H9 (cell line): Measurements from ENCODE around the gene AFAP1L2. TPM values are rescaled to one million over a fixed set of nuclear protein-coding genes. Genes with fewer than 3 reads are reported as not detected.
"Not testable (repeated sequence)": the region's sequence is repeated elsewhere in the genome, so short reads cannot be mapped to it uniquely, and the experiment has no call there.

ENCODE experiments used
- DNase-seq: peaks from one replicate; pipeline ENCODE4 v3.0.0-alpha.2; 2017
- H2AFZ ChIP-seq: one replicate; pipeline ENCODE4 v1.6.1; 2013; ENCODE audit warnings: mild to moderate bottlenecking, low read length, control low read depth, moderate library complexity
- H2AK5ac ChIP-seq: 2 replicates; pipeline ENCODE4 v1.6.1; 2013; ENCODE audit warnings: low read length, control low read depth, mixed read lengths; ENCODE audit not compliant: insufficient read length
- H2BK120ac ChIP-seq: one replicate; pipeline ENCODE4 v1.6.1; 2013; ENCODE audit warnings: low read depth, mild to moderate bottlenecking, low read length, control low read depth, inconsistent platforms; ENCODE audit not compliant: poor library complexity, severe bottlenecking
- H2BK12ac ChIP-seq: 2 replicates; pipeline ENCODE4 v1.6.1; 2013; ENCODE audit warnings: low read length, control low read depth, mixed read lengths, low read depth; ENCODE audit not compliant: insufficient read length
- H2BK15ac ChIP-seq: 2 replicates; pipeline ENCODE4 v1.6.1; 2013; ENCODE audit warnings: low read depth, low read length, control low read depth
- H2BK20ac ChIP-seq: one replicate; pipeline ENCODE4 v1.6.1; 2013; ENCODE audit warnings: low read depth, mild to moderate bottlenecking, low read length, control low read depth, inconsistent platforms; ENCODE audit not compliant: poor library complexity, severe bottlenecking
- H2BK5ac ChIP-seq: 2 replicates; pipeline ENCODE4 v1.6.1; 2013; ENCODE audit warnings: low read length, control low read depth, mixed read lengths; ENCODE audit not compliant: insufficient read length
- H3K14ac ChIP-seq: 2 replicates; pipeline ENCODE4 v1.6.1; 2013; ENCODE audit warnings: low read length, control low read depth; ENCODE audit not compliant: insufficient read depth
- H3K18ac ChIP-seq: 2 replicates; pipeline ENCODE4 v1.6.1; 2013; ENCODE audit warnings: low read depth, mild to moderate bottlenecking, mixed read lengths, low read length, control low read depth; ENCODE audit not compliant: insufficient read length
- H3K23ac ChIP-seq: 2 replicates; pipeline ENCODE4 v1.6.1; 2013; ENCODE audit warnings: low read length, control low read depth, mixed read lengths, low read depth; ENCODE audit not compliant: insufficient read length
- H3K23me2 ChIP-seq: 2 replicates; pipeline ENCODE4 v1.6.1; 2013; ENCODE audit warnings: low read depth, mild to moderate bottlenecking, mixed read lengths, low read length, control low read depth; ENCODE audit not compliant: insufficient read length, poor library complexity, severe bottlenecking
- H3K27ac ChIP-seq: 2 replicates; pipeline ENCODE4 v1.5.1; 2013; ENCODE audit warnings: low read length, control low read depth, mixed read lengths, low read depth; ENCODE audit not compliant: insufficient read length
- H3K27me3 ChIP-seq: 2 replicates; pipeline ENCODE4 v1.6.1; 2013; ENCODE audit warnings: low read length, control low read depth, inconsistent platforms; ENCODE audit not compliant: insufficient read depth
- H3K4ac ChIP-seq: 2 replicates; pipeline ENCODE4 v1.6.1; 2013; ENCODE audit warnings: low read depth, mild to moderate bottlenecking, control low read depth, inconsistent platforms, low read length, moderate library complexity
- H3K4me1 ChIP-seq: 2 replicates; pipeline ENCODE4 v1.6.1; 2013; ENCODE audit warnings: low read length, control low read depth, inconsistent platforms; ENCODE audit not compliant: insufficient read depth
- H3K4me2 ChIP-seq: 2 replicates; pipeline ENCODE4 v1.6.1; 2013; ENCODE audit warnings: low read length, control low read depth, mixed read lengths; ENCODE audit not compliant: insufficient read length, insufficient read depth
- H3K56ac ChIP-seq: 2 replicates; pipeline ENCODE4 v1.6.1; 2013; ENCODE audit warnings: low read depth, mild to moderate bottlenecking, mixed read lengths, low read length, control low read depth; ENCODE audit not compliant: insufficient read length
- H3K79me1 ChIP-seq: 2 replicates; pipeline ENCODE4 v1.6.1; 2013; ENCODE audit warnings: low read depth, mild to moderate bottlenecking, moderate library complexity, low read length, control low read depth, inconsistent platforms; ENCODE audit not compliant: insufficient read depth, poor library complexity, severe bottlenecking
- H3K79me2 ChIP-seq: 2 replicates; pipeline ENCODE4 v1.6.1; 2013; ENCODE audit warnings: low read length, control low read depth, inconsistent platforms; ENCODE audit not compliant: insufficient read depth
- H3K9ac ChIP-seq: 2 replicates; pipeline ENCODE4 v1.6.1; 2013; ENCODE audit warnings: low read length, control low read depth, mixed read lengths; ENCODE audit not compliant: insufficient read length; ENCODE audit errors: extremely low read depth
- H3K9me3 ChIP-seq: one replicate; pipeline ENCODE4 v1.6.1; 2013; ENCODE audit warnings: low read depth, low read length, inconsistent platforms; ENCODE audit not compliant: control insufficient read depth
- H3T11ph ChIP-seq: one replicate; pipeline ENCODE4 v1.6.1; 2013; ENCODE audit warnings: mild to moderate bottlenecking, low read length, control low read depth, inconsistent platforms
- H4K20me1 ChIP-seq: one replicate; pipeline ENCODE4 v1.6.1; 2013; ENCODE audit not compliant: control insufficient read depth, insufficient read length, insufficient read depth
- H4K5ac ChIP-seq: 2 replicates; pipeline ENCODE4 v1.6.1; 2013; ENCODE audit warnings: low read depth, mild to moderate bottlenecking, mixed read lengths, low read length, control low read depth; ENCODE audit not compliant: insufficient read length
- H4K8ac ChIP-seq: replicated peaks from 2 replicates; pipeline ENCODE4 v1.6.1; 2013; ENCODE audit warnings: low read length, control low read depth, mixed read lengths, low read depth; ENCODE audit not compliant: insufficient read length
- H4K91ac ChIP-seq: 2 replicates; pipeline ENCODE4 v1.6.1; 2013; ENCODE audit warnings: low read depth, mild to moderate bottlenecking, moderate library complexity, mixed read lengths, low read length, control low read depth; ENCODE audit not compliant: insufficient read length
- H3K27ac Mint-ChIP-seq, 3 experiments: 2 replicates in 2 of 3; 3 replicates in 1 of 3; pipeline ENCODE4 v1.8.0; 2020 to 2021; ENCODE audit warnings: mixed read lengths in 3 of 3, mild to moderate bottlenecking in 1 of 3, moderate library complexity in 1 of 3
- H3K27me3 Mint-ChIP-seq: 2 replicates; pipeline ENCODE4 v1.8.0; 2021; ENCODE audit warnings: low read depth, mild to moderate bottlenecking, moderate library complexity, mixed read lengths
- H3K36me3 Mint-ChIP-seq, 3 experiments: 2 replicates in 2 of 3; 3 replicates in 1 of 3; pipeline ENCODE4 v1.8.0; 2020 to 2021; ENCODE audit warnings: low read depth in 3 of 3, mixed read lengths in 3 of 3; ENCODE audit not compliant: insufficient read depth in 1 of 3
- H3K4me1 Mint-ChIP-seq, 2 experiments: 2 replicates each; pipeline ENCODE4 v1.8.0; 2020; ENCODE audit warnings: mixed read lengths in 2 of 2
- H3K4me3 Mint-ChIP-seq, 2 experiments: 2 replicates in 1 of 2; 3 replicates in 1 of 2; pipeline ENCODE4 v1.8.0; 2020 to 2021; ENCODE audit warnings: mild to moderate bottlenecking in 2 of 2, mixed read lengths in 2 of 2, moderate library complexity in 1 of 2
- H3K9me3 Mint-ChIP-seq, 2 experiments: 2 replicates in 1 of 2; 3 replicates in 1 of 2; pipeline ENCODE4 v1.8.0; 2020; ENCODE audit warnings: mild to moderate bottlenecking in 2 of 2, mixed read lengths in 2 of 2, moderate library complexity in 1 of 2
- WGBS: extraction: QIAGEN DNeasy Blood & Tissue Kit; methylation state at CpG from one replicate; pipeline ENCODE4 v1.1.7; 2013; ENCODE audit warnings: missing lambda C conversion rate, low lambda C conversion rate, mixed read lengths; ENCODE audit not compliant: insufficient read length; ENCODE audit errors: extremely low coverage; 5-methylcytosine and 5-hydroxymethylcytosine counted together
- total RNA-seq: library from RNA; stranded (reverse); gene quantifications from 2 replicates; pipeline ENCODE4 v1.2.1, GENCODE V29; 2021
- TF ChIP-seq, protein P1 (sequence below): fragments of 200-600 bp; sonication (generic); conservative IDR thresholded peaks from 3 replicates; pipeline ENCODE4 v1.8.0; 2021; ENCODE audit warnings: antibody characterized with exemption, mild to moderate bottlenecking

AFAP1L2 gene
- total RNA-seq, 1 experiment from 2014 or later: 0.77 TPM

DNA sequence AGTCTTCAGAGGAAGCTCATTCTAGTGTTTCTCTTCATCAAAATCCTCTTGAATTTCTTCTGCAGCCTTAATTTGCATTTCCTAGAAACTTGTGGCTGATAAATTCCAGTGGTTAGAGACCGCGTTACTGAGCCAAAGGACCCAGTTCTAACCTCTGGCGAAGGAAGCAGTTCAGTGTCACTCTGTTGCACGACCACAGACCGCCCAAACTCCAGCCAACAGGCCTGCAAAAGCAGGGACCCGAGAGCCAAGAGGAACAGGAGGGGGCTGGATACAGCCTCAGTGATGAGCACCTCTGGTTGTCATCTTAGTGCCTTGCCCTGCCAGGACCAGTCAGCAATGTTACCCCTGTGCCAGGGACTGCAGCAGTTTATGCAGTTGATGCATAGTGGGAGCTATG, 70.0 kb downstream of the AFAP1L2 start:
- TF ChIP-seq, protein P1, sequence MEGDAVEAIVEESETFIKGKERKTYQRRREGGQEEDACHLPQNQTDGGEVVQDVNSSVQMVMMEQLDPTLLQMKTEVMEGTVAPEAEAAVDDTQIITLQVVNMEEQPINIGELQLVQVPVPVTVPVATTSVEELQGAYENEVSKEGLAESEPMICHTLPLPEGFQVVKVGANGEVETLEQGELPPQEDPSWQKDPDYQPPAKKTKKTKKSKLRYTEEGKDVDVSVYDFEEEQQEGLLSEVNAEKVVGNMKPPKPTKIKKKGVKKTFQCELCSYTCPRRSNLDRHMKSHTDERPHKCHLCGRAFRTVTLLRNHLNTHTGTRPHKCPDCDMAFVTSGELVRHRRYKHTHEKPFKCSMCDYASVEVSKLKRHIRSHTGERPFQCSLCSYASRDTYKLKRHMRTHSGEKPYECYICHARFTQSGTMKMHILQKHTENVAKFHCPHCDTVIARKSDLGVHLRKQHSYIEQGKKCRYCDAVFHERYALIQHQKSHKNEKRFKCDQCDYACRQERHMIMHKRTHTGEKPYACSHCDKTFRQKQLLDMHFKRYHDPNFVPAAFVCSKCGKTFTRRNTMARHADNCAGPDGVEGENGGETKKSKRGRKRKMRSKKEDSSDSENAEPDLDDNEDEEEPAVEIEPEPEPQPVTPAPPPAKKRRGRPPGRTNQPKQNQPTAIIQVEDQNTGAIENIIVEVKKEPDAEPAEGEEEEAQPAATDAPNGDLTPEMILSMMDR: no peak
- Histone ChIP-seq H3K4me2 (no peak overlapping the region), H4K91ac (no peak overlapping the region), H3K4me1 (peaks cover 5% of the 10 kb centered on the region), H2AFZ (no peak overlapping the region), H3K9me3 (no peaks in the 10 kb centered on the region), H4K20me1 (no peaks in the 10 kb centered on the region), H2BK5ac (no peak overlapping the region), H3K9ac (no peak overlapping the region), H3K23ac (no peak overlapping the region), H3K14ac (no peak overlapping the region), H3K79me2 (no peaks in the 10 kb centered on the region), H3K18ac (no peak overlapping the region), H3K27me3 (no peaks in the 10 kb centered on the region), H2BK12ac (no peak overlapping the region), H2AK5ac (no peak overlapping the region), H2BK20ac (no peak overlapping the region), H2BK15ac (no peak overlapping the region), H3K56ac (no peak overlapping the region), H3K79me1 (no peaks in the 10 kb centered on the region), H4K5ac (no peak overlapping the region), H2BK120ac (no peak overlapping the region), H3T11ph (no peak overlapping the region), H3K27ac (no peak overlapping the region), H3K23me2 (no peaks in the 10 kb centered on the region), H4K8ac (no peak overlapping the region), H3K4ac (no peak overlapping the region)
- Mint-ChIP-seq H3K4me1 (peaks cover 26 to 31% of the 10 kb centered on the region in 2 experiments), H3K27ac (no peak overlapping the region), H3K4me3 (no peak overlapping the region), H3K27me3 (peaks cover 59% of the 10 kb centered on the region), H3K36me3 (no peaks in the 10 kb centered on the region), H3K9me3 (no peaks in the 10 kb centered on the region; a peak in 2 of 5 replicates)
- WGBS: no CpG with 5 or more reads among the region's 6 CpGs
- DNase-seq: no peak

DNA sequence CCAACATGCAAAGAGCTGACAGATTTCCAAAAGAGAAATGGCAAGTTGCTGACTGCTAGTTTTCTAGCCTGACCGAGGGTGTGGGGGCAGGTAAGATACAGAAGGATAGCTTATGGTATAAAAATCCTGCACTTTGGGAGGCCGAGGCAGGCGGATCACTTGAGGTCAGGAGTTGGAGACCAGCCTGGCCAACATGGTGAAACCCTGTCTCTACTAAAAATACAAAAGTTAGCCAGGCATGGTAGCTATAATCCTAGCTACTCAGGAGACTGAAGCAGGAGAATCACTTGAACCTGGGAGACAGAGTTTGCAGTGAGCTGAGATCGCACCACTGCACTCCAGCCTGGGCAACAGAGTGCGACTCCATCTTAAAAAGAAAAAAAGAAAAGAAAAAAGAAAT, 70.9 kb downstream of the AFAP1L2 start:
- H2BK20ac ChIP-seq, H4K91ac ChIP-seq, H3K14ac ChIP-seq, H4K8ac ChIP-seq, H3K4me1 ChIP-seq, H3K4me2 ChIP-seq, H3K23me2 ChIP-seq, H3K23ac ChIP-seq, H2AFZ ChIP-seq, H3K27me3 ChIP-seq, H3K36me3 Mint-ChIP-seq, H2BK120ac ChIP-seq, H2AK5ac ChIP-seq, H3K4ac ChIP-seq, H3K56ac ChIP-seq, H3K4me3 Mint-ChIP-seq, H3K18ac ChIP-seq, H3T11ph ChIP-seq, H3K9me3 Mint-ChIP-seq, H4K5ac ChIP-seq, H3K79me1 ChIP-seq, H3K9me3 ChIP-seq, H2BK12ac ChIP-seq, H3K27ac Mint-ChIP-seq, H3K27ac ChIP-seq, DNase-seq, H2BK15ac ChIP-seq, H3K9ac ChIP-seq, H4K20me1 ChIP-seq, H3K79me2 ChIP-seq, H2BK5ac ChIP-seq: not testable (repeated sequence)
- no CpG with 5 or more reads among the region's 5 CpGs for WGBS
- peaks cover 53% of the 10 kb centered on the region for H3K27me3 Mint-ChIP-seq
- peaks cover 24 to 30% of the 10 kb centered on the region in 2 experiments for H3K4me1 Mint-ChIP-seq
